Skeletal muscle cell (primary cell): ENCODE data around the gene FNDC1.
A peak's percentile ranks its signal among the peaks of the same experiment; 100 is the strongest.

Experiments used
- DNase-seq: peaks from one replicate; pipeline ENCODE4 v3.0.0-alpha.2; 2010; ENCODE audit warnings: low read depth
- H3K4me3 ChIP-seq: 2 replicates; pipeline ENCODE4 v1.5.1; 2011; ENCODE audit warnings: low read depth, mild to moderate bottlenecking, control low read depth, low read length, moderate library complexity

The FNDC1 gene

DNA sequence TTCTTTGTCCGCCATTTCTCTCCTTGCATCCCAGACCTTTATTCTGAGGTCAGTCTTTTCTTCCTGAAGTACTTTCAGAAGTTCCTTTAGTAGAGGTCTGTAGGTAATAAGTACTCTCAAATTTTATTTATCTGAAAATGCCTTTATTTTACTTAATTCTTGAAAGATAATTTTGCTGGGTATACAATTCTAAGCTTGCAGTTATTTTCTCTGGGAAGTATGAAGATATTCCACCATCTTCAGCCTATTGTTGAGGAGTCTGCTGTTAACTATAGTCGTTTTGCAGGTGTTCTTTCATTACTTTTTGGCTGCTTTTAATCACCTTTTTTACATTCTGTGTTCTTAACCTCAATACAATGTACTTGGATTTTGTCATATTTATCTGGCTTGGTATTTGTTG lies 13.5 kb upstream of the FNDC1 start:
- H3K4me3 ChIP-seq, result no peak overlapping the region
- DNase-seq, result no peak

- DNase-seq, result no peak
Measured at GRCh38 chr6:159156089-159156488, 13.1 kb upstream of the FNDC1 start.

GRCh38 chr6:159157431-159157830 lies 11.8 kb upstream of the FNDC1 start:
- no peak for DNase-seq
- H3K4me3 ChIP-seq, result no peak overlapping the region

More at GRCh38 chr6:159156089-159156488, 13.1 kb upstream of the FNDC1 start:
- H3K4me3 ChIP-seq, result no peak overlapping the region

- no peak overlapping the region for H3K4me3 ChIP-seq
- no peak for DNase-seq
Measured at GRCh38 chr6:159161839-159162238, 7.4 kb upstream of the FNDC1 start.

- DNase-seq, result peak; percentile 40
- H3K4me3 ChIP-seq, result no peak overlapping the region
Measured at GRCh38 chr6:159163901-159164370, 5.3 kb upstream of the FNDC1 start.

DNA sequence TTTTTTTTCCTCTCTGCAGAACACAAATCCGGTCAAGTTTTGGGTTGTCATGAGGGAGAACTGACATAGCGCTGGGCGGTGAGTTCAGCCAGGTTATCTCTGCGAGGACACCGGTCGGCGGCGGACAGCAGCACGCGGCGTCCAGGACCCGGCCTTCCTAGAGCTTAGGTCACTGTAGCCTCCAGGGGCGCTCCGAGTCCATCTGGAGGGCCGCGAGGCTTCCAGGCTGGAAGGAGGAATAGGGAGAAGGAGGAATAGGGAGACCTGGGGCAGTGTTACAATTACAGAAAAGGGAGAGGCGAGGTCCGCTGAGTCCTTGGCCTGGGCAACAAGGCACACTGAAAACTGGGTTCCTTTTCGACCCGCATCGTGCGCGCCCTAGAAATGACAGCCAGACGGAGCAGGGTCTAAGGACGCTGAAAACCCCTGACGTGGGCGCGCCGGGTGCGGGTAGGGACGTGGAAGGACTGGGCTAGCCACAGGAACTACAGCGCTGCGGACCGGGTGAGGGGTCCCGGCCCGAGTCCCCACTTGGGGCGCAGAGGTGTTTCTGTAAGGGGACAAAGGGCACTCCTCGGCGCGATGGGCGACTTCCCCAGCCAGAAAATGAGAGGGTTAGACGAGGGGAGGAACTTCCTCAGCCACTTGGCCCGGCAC lies 536 bp upstream of the FNDC1 start:
- no peak for DNase-seq
- H3K4me3 ChIP-seq, result peak overlapping the region; percentile 28

GRCh38 chr6:159169557-159170332 lies 545 bp downstream of the FNDC1 start:
- DNase-seq, result no peak
- H3K4me3 ChIP-seq, result peak overlapping the region; percentile 41

- peak overlapping the region; percentile 41 for H3K4me3 ChIP-seq
- no peak for DNase-seq
Measured at GRCh38 chr6:159170333-159170672, 1.1 kb downstream of the FNDC1 start.

DNA sequence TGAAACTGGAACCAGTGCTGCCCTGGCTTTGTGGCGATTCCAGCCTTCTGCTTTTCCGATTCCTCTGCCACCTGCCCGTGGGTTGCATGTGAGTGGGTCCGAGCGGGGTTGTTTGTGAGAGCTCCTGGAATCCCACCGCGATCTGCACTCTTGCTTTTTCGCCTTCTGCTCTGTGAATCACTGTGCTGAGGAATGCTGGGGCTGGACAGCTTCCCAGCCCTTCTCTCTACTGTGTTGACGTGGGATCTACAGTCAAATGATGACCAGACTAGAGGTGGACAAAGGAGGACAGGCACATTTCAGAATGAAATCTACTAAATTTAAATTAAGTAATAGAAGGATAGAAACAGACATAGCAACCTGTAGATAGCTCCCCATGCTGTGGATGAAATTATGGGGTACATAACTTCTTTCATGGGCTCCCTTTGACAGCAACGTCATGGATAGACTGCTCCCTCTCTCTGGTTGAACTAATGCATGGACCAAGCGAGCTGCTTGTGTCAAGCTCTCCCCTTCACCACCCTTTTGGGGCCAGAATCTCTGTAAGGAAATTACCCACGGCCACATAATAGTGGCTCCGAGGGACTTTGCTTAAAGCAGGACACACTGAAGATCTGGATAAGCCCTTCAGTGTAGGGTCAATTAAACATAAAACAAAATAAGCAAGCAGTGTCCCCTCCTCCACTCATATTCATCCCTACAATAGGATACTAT lies 2.0 kb downstream of the FNDC1 start:
- peak; percentile 52 for DNase-seq

GRCh38 chr6:159172091-159172491 lies 2.9 kb downstream of the FNDC1 start:
- H3K4me3 ChIP-seq, result no peak overlapping the region
- DNase-seq, result no peak

More for the DNA sequence above, 2.0 kb downstream of the FNDC1 start:
- H3K4me3 ChIP-seq, result peak overlapping the region; percentile 5

DNA sequence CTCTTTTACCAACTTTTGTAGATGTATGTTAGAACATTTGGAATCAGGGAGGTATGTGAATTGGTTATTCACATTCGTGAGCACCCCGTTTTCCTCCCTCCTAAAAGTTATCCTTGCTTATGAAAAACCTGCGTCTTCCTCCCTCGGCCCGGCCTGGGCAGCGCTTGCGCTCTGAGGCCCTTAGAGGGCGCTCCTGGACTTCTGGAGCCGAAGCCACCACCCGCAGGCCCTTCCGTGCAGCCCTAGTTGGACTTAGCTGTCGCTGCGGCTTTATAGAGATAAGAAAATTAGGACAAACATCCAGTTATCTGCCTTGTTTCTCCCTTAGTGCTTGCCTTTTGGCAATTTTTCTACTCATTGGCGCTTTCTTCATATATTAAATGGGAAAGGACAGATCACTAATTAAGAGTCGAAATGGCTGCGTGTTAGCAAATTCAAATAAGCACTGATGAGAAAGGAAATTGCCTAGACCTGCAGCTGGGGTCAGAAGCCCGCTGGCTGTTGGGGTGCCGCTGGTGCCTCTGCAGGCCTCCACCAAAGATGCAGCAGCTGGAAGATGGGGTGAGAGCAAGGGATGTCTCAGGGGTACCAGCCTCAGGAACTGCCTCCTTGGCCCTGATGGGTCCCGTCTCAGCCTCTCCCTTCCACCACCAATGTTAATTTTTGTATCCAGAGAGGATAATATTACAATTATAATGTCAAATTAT lies 5.2 kb downstream of the FNDC1 start:
- DNase-seq, result no peak
- H3K4me3 ChIP-seq, result no peak overlapping the region

DNA sequence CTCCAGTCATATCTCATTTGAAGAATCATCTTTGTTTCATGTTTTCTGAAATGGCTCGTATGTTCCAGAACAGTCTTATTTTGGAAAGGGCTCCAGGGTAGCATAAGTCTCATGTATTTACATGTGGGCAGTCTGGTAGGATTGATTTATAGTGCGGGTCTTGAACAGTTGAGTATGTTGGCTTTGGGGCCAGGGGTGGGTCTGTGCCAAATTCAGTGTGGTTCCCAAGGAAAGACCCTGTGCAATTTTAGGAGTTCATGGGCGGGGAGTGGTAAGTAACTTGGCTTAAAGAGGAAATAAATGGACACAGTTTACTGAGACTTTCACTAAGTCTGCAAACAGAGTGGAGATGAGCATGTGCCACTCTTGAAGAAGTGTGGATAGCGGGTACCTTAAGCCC lies 7.7 kb downstream of the FNDC1 start:
- no peak overlapping the region for H3K4me3 ChIP-seq
- DNase-seq, result no peak

DNA sequence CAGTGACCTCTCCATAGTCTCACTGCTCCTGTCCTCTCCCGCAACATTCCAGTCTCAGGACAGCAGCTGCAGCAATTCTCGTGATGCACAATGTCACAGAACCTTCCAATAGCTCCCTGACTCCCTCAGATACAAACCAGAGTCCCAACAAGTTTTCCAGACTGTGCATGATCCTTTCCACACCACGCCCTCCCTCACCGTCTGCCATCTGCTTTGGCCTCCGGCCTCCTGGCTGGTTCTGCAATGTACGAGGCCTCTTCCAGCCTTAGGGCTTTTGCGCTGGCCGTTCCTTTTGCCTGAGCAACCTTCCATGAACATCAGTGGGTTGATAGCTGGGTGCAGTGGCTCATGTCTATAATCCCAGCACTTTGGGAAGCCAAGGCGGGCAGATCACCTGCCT lies 9.6 kb downstream of the FNDC1 start:
- no peak overlapping the region for H3K4me3 ChIP-seq
- no peak for DNase-seq

DNA sequence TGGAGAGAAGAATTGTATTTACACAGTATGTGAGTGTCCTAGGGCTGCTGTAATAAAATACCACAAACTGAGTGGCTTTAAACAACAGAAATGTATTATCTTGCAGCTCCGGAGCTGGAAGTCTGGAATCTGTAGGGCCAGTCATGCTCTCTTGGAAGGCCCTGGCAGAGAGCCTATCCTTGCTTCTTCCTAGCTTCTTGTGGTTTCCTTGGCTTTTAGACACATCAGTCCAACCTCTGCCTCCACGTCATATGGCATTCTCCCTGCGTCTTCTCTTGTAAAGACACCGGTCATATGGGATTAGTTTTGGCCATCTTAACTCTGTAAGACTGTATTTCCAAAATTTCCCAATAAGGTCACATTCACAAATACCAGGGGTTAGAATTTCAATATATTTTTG lies 10.8 kb downstream of the FNDC1 start:
- H3K4me3 ChIP-seq, result no peak overlapping the region
- no peak for DNase-seq

GRCh38 chr6:159181914-159182313 lies 12.7 kb downstream of the FNDC1 start:
- no peak for DNase-seq
- no peak overlapping the region for H3K4me3 ChIP-seq

- H3K4me3 ChIP-seq, result no peak overlapping the region
- DNase-seq, result no peak
Measured at GRCh38 chr6:159184559-159184958, 15.4 kb downstream of the FNDC1 start.

- no peak overlapping the region for H3K4me3 ChIP-seq
- no peak for DNase-seq
Measured at GRCh38 chr6:159190460-159190859, 21.3 kb downstream of the FNDC1 start.

- no peak overlapping the region for H3K4me3 ChIP-seq
- DNase-seq, result no peak
Measured at GRCh38 chr6:159193923-159194322, 24.7 kb downstream of the FNDC1 start.

DNA sequence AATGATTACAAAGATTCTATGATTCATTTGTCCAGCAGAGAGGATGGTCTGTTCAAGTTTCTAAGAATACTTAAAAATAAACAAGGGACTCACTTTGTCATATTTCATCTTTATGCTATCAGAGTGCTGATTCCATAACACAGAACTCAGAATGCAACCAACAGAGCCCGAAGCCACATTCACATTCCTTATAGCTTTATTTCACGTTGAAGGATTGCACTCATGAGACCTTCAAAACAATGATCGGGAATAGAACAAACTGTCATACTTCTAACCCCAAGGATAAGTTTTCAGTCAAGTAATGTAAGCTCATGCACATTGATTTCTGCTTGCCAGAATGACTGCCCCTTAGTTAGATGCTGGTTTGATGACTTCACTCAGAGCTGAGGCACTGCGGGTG lies 25.2 kb downstream of the FNDC1 start:
- DNase-seq, result no peak
- no peak overlapping the region for H3K4me3 ChIP-seq

DNA sequence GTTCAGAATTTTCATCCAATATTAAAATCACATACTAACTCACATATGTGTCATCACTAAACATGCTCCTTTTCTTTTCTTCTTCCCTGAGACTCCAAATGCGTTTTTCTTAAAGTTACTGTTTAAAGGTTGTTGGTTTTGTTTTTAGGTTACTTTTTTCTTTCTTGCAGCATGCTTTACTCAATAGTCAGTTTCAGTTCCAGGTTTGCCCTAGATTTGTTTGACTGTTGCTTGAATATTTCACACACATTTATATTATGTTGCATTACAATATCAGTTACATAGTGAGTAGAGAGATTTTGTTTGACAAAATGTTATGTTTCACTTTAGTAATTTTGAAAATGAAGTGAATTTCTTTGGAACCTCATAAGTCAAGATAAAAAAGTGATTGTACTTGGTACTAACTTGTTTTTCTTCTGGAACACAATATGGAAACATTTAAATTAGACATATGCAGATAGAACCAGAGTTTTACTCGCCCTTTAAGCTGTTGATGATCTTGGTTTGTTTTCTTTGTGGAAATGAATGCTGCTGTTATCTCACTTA lies 27.3 kb downstream of the FNDC1 start:
- no peak for DNase-seq
- no peak overlapping the region for H3K4me3 ChIP-seq
